IgD-negative memory B cell (primary cell): ENCODE data around the gene FRMD4A. TPM values are rescaled to one million over a fixed set of nuclear protein-coding genes. Genes with fewer than 3 reads are reported as not detected.

Source experiments
- H3K27ac Mint-ChIP-seq, 3 donors: one replicate each; pipeline ENCODE4 v1.8.0; 2020 to 2022; ENCODE audit warnings: mild to moderate bottlenecking in 3 of 3, mixed read lengths in 3 of 3, moderate library complexity in 1 of 3
- H3K27me3 Mint-ChIP-seq: one replicate; pipeline ENCODE4 v1.8.0; 2021; ENCODE audit warnings: mixed read lengths
- H3K36me3 Mint-ChIP-seq: one replicate; pipeline ENCODE4 v1.8.0; 2020; ENCODE audit warnings: mild to moderate bottlenecking, mixed read lengths
- H3K4me1 Mint-ChIP-seq, 3 donors: one replicate each; pipeline ENCODE4 v1.8.0; 2020 to 2022; ENCODE audit warnings: mixed read lengths in 3 of 3, mild to moderate bottlenecking in 1 of 3
- H3K4me3 Mint-ChIP-seq, 4 donors: one replicate each; pipeline ENCODE4 v1.8.0; 2020 to 2022; ENCODE audit warnings: mild to moderate bottlenecking in 4 of 4, mixed read lengths in 4 of 4, moderate library complexity in 3 of 4
- H3K9me3 Mint-ChIP-seq, 3 donors: one replicate each; pipeline ENCODE4 v1.8.0; 2020 to 2021; ENCODE audit warnings: mixed read lengths in 3 of 3, mild to moderate bottlenecking in 1 of 3
- polyA plus RNA-seq: library from polyadenylated mRNA; unstranded; fragments of 300-500 nt; fragmentation: Illumina TruSeq; gene quantifications from one replicate; pipeline ENCODE4 v1.2.3, GENCODE V29; 2021

FRMD4A gene
- polyA plus RNA-seq, 1 donor from 2014 or later: 1.7 TPM

GRCh38 chr10:13827076-13827797 lies 503.5 kb downstream of the FRMD4A start:
- peaks cover 6% of the 10 kb centered on the region for H3K36me3 Mint-ChIP-seq
- H3K4me3 Mint-ChIP-seq: no peak overlapping the region
- H3K27me3 Mint-ChIP-seq: peaks cover 22% of the 10 kb centered on the region
- no peak overlapping the region for H3K27ac Mint-ChIP-seq
- no peaks in the 10 kb centered on the region for H3K9me3 Mint-ChIP-seq
- H3K4me1 Mint-ChIP-seq: peaks cover 8 to 21% (median 11%) of the 10 kb centered on the region in 3 donors

GRCh38 chr10:13823709-13824405 lies 506.9 kb downstream of the FRMD4A start:
- H3K4me3 Mint-ChIP-seq: no peak overlapping the region
- peaks cover 39% of the 10 kb centered on the region for H3K27me3 Mint-ChIP-seq
- peaks cover 0 to 7% (median 0%) of the 10 kb centered on the region in 3 donors for H3K9me3 Mint-ChIP-seq

GRCh38 chr10:13823096-13823708 lies 507.5 kb downstream of the FRMD4A start:
- Mint-ChIP-seq H3K9me3 (peaks cover 0 to 7% (median 0%) of the 10 kb centered on the region in 3 donors), H3K36me3 (peaks cover 4% of the 10 kb centered on the region), H3K4me1 (peaks cover 4 to 13% (median 8%) of the 10 kb centered on the region in 3 donors), H3K27me3 (peaks cover 39% of the 10 kb centered on the region), H3K27ac (no peak overlapping the region), H3K4me3 (no peak overlapping the region)

More at GRCh38 chr10:13823709-13824405, 506.9 kb downstream of the FRMD4A start:
- Mint-ChIP-seq H3K4me1 (peaks cover 4 to 13% (median 8%) of the 10 kb centered on the region in 3 donors), H3K36me3 (peaks cover 6% of the 10 kb centered on the region), H3K27ac (no peak overlapping the region)

- H3K27ac Mint-ChIP-seq: no peak overlapping the region
- no peak overlapping the region for H3K4me3 Mint-ChIP-seq
- peaks cover 4 to 13% (median 8%) of the 10 kb centered on the region in 3 donors for H3K4me1 Mint-ChIP-seq
- peaks cover 4% of the 10 kb centered on the region for H3K36me3 Mint-ChIP-seq
- peaks cover 3 to 9% (median 3%) of the 10 kb centered on the region in 3 donors for H3K9me3 Mint-ChIP-seq
- H3K27me3 Mint-ChIP-seq: peaks cover 36% of the 10 kb centered on the region
Observed at GRCh38 chr10:13822490-13822889, 508.2 kb downstream of the FRMD4A start.

GRCh38 chr10:13820964-13821337 lies 509.8 kb downstream of the FRMD4A start:
- Mint-ChIP-seq H3K27ac (peak overlapping the region in 1 of 3 donors; percentile 79), H3K9me3 (peaks cover 4 to 12% (median 11%) of the 10 kb centered on the region in 3 donors), H3K27me3 (peaks cover 36% of the 10 kb centered on the region), H3K36me3 (peaks cover 4% of the 10 kb centered on the region), H3K4me1 (peaks cover 4 to 13% (median 10%) of the 10 kb centered on the region in 3 donors), H3K4me3 (no peak overlapping the region)

- Mint-ChIP-seq H3K36me3 (peaks cover 4% of the 10 kb centered on the region), H3K4me3 (peak overlapping the region in 1 of 4 donors; percentile 60), H3K4me1 (peaks cover 4 to 13% (median 10%) of the 10 kb centered on the region in 3 donors), H3K27me3 (peaks cover 36% of the 10 kb centered on the region), H3K27ac (peak overlapping the region in 1 of 3 donors; percentile 79), H3K9me3 (peaks cover 4 to 14% (median 11%) of the 10 kb centered on the region in 3 donors)
Observed at GRCh38 chr10:13820119-13820963, 510.4 kb downstream of the FRMD4A start.

GRCh38 chr10:13816195-13816925 lies 514.4 kb downstream of the FRMD4A start:
- no peak overlapping the region for H3K27ac Mint-ChIP-seq
- peaks cover 4 to 14% (median 11%) of the 10 kb centered on the region in 3 donors for H3K9me3 Mint-ChIP-seq
- peaks cover 22% of the 10 kb centered on the region for H3K27me3 Mint-ChIP-seq
- H3K4me3 Mint-ChIP-seq: no peak overlapping the region
- H3K4me1 Mint-ChIP-seq: peaks cover 0 to 13% (median 7%) of the 10 kb centered on the region in 3 donors
- peaks cover 3% of the 10 kb centered on the region for H3K36me3 Mint-ChIP-seq

GRCh38 chr10:13815756-13816155 lies 515.0 kb downstream of the FRMD4A start:
- no peak overlapping the region for H3K27ac Mint-ChIP-seq
- peaks cover 3% of the 10 kb centered on the region for H3K36me3 Mint-ChIP-seq
- peaks cover 4 to 14% (median 11%) of the 10 kb centered on the region in 3 donors for H3K9me3 Mint-ChIP-seq
- peaks cover 0 to 13% (median 4%) of the 10 kb centered on the region in 3 donors for H3K4me1 Mint-ChIP-seq
- peaks cover 16% of the 10 kb centered on the region for H3K27me3 Mint-ChIP-seq
- no peak overlapping the region for H3K4me3 Mint-ChIP-seq

- peaks cover 3% of the 10 kb centered on the region for H3K36me3 Mint-ChIP-seq
- no peak overlapping the region for H3K27ac Mint-ChIP-seq
- H3K4me1 Mint-ChIP-seq: peaks cover 4 to 13% (median 10%) of the 10 kb centered on the region in 3 donors
- H3K27me3 Mint-ChIP-seq: peaks cover 5% of the 10 kb centered on the region
- H3K4me3 Mint-ChIP-seq: no peak overlapping the region
- peaks cover 4 to 14% (median 4%) of the 10 kb centered on the region in 3 donors for H3K9me3 Mint-ChIP-seq
Observed at GRCh38 chr10:13813550-13813949, 517.2 kb downstream of the FRMD4A start.

GRCh38 chr10:13812804-13813203 lies 517.9 kb downstream of the FRMD4A start:
- no peak overlapping the region for H3K27ac Mint-ChIP-seq
- peaks cover 3% of the 10 kb centered on the region for H3K27me3 Mint-ChIP-seq
- peaks cover 3% of the 10 kb centered on the region for H3K36me3 Mint-ChIP-seq
- peaks cover 2 to 14% (median 4%) of the 10 kb centered on the region in 3 donors for H3K9me3 Mint-ChIP-seq
- H3K4me1 Mint-ChIP-seq: peaks cover 4 to 13% (median 10%) of the 10 kb centered on the region in 3 donors
- no peak overlapping the region for H3K4me3 Mint-ChIP-seq

- Mint-ChIP-seq H3K36me3 (peaks cover 3% of the 10 kb centered on the region), H3K27ac (no peak overlapping the region), H3K4me3 (peak overlapping the region in 1 of 4 donors; percentile 57), H3K27me3 (peaks cover 3% of the 10 kb centered on the region), H3K4me1 (peaks cover 4 to 18% (median 14%) of the 10 kb centered on the region in 3 donors), H3K9me3 (no peaks in the 10 kb centered on the region)
Observed at GRCh38 chr10:13810568-13810967, 520.2 kb downstream of the FRMD4A start.

- H3K27ac Mint-ChIP-seq: peak overlapping the region in 1 of 3 donors; percentile 78
Observed at GRCh38 chr10:13809427-13809826, 521.3 kb downstream of the FRMD4A start.

GRCh38 chr10:13808556-13809391 lies 522.0 kb downstream of the FRMD4A start:
- peak overlapping the region in 1 of 4 donors; percentile 70 for H3K4me3 Mint-ChIP-seq

More at GRCh38 chr10:13809427-13809826, 521.3 kb downstream of the FRMD4A start:
- Mint-ChIP-seq H3K4me1 (peaks cover 4 to 18% (median 14%) of the 10 kb centered on the region in 3 donors), H3K9me3 (no peaks in the 10 kb centered on the region), H3K27me3 (peaks cover 3% of the 10 kb centered on the region), H3K36me3 (peaks cover 3% of the 10 kb centered on the region), H3K4me3 (peak overlapping the region in 2 of 4 donors; percentile 23 to 70)

More at GRCh38 chr10:13808556-13809391, 522.0 kb downstream of the FRMD4A start:
- no peaks in the 10 kb centered on the region for H3K27me3 Mint-ChIP-seq
- peaks cover 5 to 18% (median 14%) of the 10 kb centered on the region in 3 donors for H3K4me1 Mint-ChIP-seq
- H3K36me3 Mint-ChIP-seq: peaks cover 3% of the 10 kb centered on the region
- H3K9me3 Mint-ChIP-seq: no peaks in the 10 kb centered on the region
- H3K27ac Mint-ChIP-seq: peak overlapping the region in 2 of 3 donors; percentile 52 to 78
